Measurements from ENCODE around the gene KIR2DL4.
"Not testable (repeated sequence)": the region's sequence is repeated elsewhere in the genome, so short reads cannot be mapped to it uniquely, and the experiment has no call there.

KIR2DL4 gene

DNA sequence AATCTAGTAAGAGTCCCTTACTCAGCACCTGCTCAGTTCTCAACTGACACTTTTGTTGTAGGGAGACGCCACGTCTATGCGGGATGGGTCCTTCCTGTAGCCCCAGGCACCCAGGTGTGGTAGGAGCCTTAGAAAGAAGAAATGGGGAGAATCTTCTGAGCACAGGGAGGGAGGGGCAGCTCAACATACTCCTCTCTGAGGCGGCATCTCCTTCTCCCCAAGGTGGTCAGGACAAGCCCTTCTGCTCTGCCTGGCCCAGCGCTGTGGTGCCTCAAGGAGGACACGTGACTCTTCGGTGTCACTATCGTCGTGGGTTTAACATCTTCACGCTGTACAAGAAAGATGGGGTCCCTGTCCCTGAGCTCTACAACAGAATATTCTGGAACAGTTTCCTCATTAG, 1.2 kb downstream of the KIR2DL4 start:
- DNase-seq (ENCODE audit: low read depth, low spot score), result no peak

DNA sequence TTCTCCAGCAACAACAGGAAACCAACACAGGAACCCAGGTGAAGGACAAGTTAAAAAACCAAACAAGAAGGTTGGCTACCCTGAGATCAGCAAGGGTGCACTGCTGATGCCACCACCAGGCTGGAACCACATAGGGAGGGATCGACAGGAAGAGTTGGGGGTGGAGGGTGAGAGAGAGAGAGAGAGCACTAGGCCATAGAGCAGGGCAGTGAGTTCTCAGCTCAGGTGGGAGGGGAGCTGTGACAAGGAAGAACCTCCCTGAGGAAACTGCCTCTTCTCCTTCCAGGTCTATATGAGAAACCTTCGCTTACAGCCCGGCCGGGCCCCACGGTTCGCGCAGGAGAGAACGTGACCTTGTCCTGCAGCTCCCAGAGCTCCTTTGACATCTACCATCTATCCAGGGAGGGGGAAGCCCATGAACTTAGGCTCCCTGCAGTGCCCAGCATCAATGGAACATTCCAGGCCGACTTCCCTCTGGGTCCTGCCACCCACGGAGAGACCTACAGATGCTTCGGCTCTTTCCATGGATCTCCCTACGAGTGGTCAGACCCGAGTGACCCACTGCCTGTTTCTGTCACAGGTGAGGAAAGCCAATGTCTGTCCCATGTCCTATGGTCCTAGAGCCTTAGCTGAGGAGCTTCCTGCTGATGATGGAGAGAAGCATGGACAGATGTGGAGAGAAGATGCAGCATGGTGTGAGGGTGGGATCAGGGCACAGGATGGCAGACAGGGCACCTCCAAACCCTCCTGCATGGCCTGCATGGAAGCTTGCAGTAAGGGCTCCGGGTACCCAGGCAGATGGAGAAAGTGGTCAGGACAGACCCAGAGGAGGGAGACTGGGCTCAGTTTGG, 2.5 kb downstream of the KIR2DL4 start:
- no peak for DNase-seq (ENCODE audit: low read depth, low spot score)

DNA sequence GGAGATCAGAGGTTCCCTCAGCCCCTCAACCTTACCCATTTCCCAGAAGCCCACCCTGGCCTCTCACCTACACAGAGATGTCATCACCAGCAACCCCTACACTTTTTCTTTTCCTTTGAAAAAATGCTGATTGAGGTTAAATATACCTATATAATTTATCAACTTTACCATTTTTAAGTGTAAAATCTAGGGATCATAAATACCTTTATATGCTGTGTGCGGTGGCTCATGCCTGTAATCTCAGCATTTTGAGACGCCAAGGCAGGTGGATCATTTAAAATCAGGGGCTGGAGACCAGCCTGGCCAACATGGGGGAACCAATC, 3.1 kb downstream of the KIR2DL4 start:
- DNase-seq (ENCODE audit: low read depth, low spot score), result no peak

DNA sequence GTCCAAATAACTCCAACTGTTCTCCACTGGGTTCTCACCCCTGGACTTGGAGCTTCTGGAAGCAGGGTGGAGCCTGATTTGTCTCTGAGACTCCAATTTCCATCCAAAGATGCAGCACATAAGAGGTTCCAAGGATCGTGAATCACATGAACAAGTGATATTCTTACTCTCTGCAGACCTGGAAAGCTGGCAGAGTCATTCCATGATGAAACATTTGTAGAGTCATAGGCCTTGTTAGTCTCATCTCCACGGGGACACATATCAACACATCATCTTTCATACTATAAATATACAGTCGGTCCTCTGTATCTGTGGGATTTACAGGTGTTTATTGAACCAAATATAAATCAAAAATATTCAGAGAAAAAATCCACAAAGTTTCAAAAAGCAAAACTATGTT, 11.2 kb downstream of the KIR2DL4 start:
- not testable (repeated sequence) for DNase-seq (ENCODE audit: low read depth, low spot score)

DNA sequence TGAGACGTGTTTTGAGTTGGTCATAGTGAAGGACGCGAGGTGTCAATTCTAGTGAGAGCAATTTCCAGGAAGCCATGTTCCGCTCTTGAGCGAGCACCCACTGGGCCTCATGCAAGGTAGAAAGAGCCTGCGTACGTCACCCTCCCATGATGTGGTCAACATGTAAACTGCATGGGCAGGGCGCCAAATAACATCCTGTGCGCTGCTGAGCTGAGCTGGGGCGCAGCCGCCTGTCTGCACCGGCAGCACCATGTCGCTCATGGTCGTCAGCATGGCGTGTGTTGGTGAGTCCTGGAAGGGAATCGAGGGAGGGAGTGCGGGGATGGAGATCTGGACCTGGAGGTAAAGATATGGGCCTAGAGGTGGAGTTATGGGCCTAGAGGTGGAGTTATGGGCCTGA, 12.8 kb downstream of the KIR2DL4 start, which contains the start of gene KIR3DL1:
KIR3DL1 (plus strand) TSS at position 218 of the 400 bp plus-strand sequence.
- not testable (repeated sequence) for DNase-seq (ENCODE audit: low read depth, low spot score)

DNA sequence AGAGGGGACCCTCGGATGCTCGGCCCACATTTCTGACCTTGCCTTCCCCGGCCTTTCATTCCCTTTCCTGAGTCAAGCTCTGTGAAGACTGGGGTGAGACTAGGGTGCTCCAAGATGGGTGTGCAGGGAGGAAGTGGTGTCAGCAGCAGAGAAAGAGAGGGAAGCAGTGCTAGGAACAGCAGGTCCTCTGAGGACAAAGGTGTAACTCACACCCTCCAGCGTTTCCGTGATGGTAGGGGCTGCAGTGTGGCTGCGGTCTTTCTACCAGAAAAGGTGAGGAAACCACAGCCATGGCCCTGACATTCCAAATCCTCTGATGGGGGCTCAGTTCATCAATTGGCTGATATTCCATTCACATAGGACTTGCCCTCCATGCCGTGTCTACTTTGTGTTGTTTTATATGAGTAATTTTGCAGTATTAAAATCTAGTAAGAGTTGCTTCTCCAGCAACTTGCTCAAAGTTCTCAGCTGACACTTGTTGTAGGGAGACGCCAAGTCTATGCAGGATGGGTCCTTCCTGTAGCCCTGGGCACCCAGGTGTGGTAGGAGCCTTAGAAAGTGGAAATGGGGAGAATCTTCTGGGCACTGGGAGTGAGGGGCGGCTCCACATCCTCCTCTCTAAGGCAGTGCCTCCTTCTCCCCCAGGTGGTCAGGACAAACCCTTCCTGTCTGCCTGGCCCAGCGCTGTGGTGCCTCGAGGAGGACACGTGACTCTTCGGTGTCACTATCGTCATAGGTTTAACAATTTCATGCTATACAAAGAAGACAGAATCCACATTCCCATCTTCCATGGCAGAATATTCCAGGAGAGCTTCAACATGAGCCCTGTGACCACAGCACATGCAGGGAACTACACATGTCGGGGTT, 14.5 kb downstream of the KIR2DL4 start:
- no peak for DNase-seq (ENCODE audit: low read depth, low spot score)

DNA sequence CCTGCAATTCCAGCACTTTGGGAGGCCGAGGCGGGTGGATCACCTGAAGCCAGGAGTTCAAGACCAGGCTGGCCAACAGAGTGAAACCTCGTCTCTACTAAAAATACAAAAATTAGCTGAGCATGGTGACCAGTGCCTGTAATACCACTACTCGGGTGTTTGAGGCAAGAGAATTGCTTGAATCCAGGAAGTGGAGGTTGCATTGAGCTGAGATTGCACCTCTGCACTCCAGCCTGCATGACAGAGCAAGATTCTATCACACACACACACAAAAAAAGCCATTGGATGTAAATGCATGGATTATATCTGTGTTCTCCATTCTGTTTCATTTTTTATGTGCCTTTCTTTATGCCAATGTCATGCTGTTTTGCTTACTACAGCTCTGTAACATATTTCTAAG, 21.0 kb downstream of the KIR2DL4 start:
- not testable (repeated sequence) for DNase-seq (ENCODE audit: low read depth, low spot score)

DNA sequence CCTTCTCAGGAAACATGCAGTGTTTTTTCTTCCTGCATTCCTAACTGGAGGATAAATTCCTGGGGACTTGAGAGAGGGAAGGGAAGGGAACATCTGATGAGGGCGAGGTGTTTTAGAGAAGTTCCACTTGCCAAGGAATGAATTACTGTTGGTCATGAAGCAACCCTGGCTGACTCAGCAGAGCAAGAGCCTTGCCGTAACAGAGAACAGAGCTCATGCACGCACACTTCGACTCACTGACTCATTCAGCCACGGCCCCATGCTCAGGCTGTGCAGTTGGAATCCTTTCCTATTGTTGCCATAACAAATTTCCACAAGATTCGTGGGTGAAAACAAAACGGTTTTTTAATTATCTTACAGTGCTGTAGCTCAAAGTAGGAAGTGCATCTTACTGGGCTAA, 21.9 kb downstream of the KIR2DL4 start:
- not testable (repeated sequence) for DNase-seq (ENCODE audit: low read depth, low spot score)

DNA sequence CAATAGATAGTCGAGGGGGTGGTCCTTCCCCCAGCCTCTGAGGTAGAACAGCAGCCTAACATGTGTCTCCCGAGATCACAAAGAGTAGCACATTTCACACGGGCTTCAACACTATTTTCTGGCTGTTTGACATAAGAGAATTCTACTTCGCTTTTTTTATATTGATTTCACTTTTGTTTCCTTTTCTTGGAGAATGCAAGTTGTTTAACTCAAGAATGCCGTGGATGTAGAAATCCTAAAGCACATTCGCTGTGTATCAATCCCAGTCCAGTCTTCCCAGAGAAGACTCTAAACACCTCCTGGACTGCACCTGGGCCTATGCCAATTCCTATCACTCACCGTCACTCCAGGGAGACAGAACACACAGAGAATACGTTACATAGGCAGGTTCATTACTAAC, 24.7 kb downstream of the KIR2DL4 start:
- not testable (repeated sequence) for DNase-seq (ENCODE audit: low read depth, low spot score)

DNA sequence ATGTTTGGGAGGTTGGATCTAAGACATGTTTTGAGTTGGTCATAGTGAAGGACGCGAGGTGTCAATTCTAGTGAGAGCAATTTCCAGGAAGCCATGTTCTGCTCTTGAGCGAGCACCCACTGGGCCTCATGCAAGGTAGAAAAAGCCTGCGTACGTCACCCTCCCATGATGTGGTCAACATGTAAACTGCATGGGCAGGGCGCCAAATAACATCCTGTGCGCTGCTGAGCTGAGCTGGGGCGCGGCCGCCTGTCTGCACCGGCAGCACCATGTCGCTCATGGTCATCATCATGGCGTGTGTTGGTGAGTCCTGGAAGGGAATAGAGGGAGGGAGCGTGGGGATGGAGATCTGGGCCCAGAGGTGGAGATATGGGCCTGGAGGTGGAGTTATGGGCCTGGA, 29.1 kb downstream of the KIR2DL4 start, which contains the start of gene KIR2DS4:
KIR2DS4 (plus strand) TSS at position 181 of the 400 bp plus-strand sequence.
- not testable (repeated sequence) for DNase-seq (ENCODE audit: low read depth, low spot score)

DNA sequence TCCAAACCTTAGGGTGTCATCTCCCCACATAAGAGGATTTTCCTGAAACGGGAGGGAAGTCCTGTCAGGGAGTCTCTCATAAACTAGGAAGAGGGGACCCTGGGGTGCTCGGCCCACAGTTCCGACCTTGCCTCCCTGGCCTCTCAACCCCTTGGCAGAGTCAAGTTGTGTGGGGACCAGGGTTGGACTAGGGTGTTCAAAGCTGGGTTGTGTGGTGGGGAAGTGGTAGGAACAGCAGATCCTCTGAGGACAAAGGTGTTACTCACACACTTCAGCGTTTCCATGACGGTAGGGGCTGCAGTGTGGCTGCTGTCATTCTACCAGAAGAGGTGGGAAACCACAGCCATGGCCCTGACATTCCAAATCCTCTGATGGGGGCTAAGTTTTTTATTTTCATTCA, 31.7 kb downstream of the KIR2DL4 start:
- not testable (repeated sequence) for DNase-seq (ENCODE audit: low read depth, low spot score)

DNA sequence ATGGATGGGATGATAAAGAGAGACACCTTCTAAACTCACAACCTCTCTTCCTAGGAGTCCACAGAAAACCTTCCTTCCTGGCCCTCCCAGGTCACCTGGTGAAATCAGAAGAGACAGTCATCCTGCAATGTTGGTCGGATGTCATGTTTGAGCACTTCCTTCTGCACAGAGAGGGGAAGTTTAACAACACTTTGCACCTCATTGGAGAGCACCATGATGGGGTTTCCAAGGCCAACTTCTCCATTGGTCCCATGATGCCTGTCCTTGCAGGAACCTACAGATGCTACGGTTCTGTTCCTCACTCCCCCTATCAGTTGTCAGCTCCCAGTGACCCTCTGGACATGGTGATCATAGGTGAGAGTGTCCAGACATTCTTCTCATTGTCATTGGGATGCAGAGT, 34.1 kb downstream of the KIR2DL4 start:
- DNase-seq (ENCODE audit: low read depth, low spot score), result not testable (repeated sequence)

DNA sequence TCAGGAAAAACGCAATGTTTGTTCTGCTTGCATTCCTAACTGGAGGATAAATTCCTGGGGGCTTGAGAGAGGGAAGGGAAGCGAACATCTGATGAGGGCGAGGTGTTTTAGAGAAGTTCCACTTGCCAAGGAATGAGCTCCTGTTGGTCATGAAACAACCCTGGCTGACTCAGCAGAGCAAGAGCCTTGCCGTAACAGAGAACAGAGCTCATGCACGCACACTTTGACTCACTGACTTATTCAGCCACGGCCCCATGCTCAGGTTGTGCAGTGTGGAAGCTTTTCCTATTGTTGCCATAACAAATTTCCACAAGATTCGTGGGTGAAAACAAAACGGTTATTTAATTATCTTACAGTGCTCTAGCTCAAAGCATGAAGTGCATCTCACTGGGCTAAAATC, 39.8 kb downstream of the KIR2DL4 start:
- not testable (repeated sequence) for DNase-seq (ENCODE audit: low read depth, low spot score)

DNA sequence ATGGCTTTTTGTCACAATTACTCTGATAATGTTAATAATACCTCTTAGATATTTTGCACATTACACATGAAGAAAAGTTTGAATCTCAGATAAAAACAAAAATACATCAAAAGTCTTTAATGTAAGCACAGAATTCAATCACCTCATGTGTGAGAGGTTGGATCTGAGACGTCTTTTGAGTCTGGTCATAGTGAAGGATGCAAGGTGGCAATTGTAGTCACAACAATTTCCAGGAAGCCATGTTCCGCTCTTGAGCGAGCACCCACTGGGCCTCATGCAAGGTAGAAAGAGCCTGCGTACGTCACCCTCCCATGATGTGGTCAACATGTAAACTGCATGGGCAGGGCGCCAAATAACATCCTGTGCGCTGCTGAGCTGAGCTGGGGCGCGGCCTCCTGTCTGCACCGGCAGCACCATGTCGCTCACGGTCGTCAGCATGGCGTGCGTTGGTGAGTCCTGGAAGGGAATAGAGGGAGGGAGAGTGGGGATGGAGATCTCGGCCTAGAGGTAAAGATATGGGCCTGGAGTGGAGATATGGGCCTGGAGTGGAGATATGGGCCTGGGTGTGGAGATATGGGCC, 46.7 kb downstream of the KIR2DL4 start, which contains the start of gene KIR3DL2:
KIR3DL2 (plus strand) TSS at position 383 of the 580 bp plus-strand sequence; CDS start at position 416, 33 bp downstream.
- DNase-seq (ENCODE audit: low read depth, low spot score), result not testable (repeated sequence)

DNA sequence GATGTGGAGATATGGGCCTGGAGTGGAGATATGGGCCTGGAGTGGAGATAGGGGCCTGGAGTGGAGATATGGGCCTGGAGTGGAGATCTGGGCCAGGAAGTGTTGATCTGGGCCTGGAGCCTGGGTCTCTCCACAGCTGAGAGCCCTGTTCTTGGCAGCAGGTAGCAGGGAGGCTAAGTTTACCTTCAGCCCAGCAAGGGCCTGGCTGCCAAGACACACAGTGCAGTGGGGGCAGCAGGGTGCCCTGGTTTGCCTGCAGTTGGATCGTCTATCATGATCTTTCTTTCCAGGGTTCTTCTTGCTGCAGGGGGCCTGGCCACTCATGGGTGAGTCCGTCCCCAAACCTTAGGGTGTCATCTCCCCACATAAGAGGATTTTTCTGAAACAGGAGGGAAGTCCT, 47.5 kb downstream of the KIR2DL4 start:
- DNase-seq (ENCODE audit: low read depth, low spot score), result no peak

DNA sequence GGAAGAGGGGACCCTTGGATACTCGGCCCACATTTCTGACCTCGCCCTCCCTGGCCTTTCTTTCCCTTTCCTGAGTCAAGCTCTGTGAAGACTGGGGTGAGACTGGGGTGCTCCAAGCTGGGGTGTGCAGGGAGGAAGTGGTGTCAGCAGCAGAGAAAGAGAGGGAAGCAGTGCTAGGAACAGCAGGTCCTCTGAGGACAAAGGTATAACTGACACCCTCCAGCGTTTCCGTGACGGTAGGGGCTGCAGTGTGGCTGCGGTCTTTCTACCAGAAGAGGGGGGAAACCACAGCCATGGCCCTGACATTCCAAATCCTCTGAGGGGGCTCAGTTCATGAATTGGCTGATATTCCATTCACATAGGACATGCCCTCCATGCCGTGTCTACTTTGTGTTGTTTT, 47.9 kb downstream of the KIR2DL4 start:
- no peak for DNase-seq (ENCODE audit: low read depth, low spot score)

DNA sequence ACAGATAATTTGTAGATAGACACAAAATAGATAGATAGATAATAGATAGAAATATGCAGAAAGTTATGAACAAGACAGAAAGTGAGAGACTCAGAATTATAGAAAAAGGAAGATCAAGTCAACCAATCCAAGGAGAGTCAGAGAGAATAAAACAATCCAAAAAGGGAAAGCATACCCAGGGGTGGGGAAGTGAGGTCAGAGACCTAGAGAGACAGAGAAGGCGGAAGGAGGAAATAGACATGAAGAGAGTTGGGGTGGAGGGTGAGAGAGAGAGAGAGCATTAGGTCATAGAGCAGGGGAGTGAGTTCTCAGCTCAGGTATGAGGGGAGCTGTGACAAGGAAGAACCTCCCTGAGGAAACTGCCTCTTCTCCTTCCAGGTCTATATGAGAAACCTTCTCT, 51.8 kb downstream of the KIR2DL4 start:
- DNase-seq (ENCODE audit: low read depth, low spot score), result not testable (repeated sequence)

DNA sequence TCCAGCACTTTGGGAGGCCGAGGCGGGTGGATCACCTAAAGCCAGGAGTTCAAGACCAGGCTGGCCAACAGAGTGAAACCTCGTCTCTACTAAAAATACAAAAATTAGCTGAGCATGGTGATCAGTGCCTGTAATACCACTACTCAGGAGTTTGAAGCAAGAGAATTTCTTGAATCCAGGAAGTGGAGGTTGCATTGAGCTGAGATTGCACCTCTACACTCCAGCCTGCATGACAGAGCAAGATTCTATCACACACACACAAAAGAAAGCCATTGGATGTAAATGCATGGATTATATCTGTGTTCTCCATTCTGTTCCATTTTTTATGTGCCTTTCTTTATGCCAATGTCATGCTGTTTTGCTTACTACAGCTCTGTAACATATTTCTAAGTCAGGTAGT, 55.1 kb downstream of the KIR2DL4 start:
- DNase-seq (ENCODE audit: low read depth, low spot score), result not testable (repeated sequence)

DNA sequence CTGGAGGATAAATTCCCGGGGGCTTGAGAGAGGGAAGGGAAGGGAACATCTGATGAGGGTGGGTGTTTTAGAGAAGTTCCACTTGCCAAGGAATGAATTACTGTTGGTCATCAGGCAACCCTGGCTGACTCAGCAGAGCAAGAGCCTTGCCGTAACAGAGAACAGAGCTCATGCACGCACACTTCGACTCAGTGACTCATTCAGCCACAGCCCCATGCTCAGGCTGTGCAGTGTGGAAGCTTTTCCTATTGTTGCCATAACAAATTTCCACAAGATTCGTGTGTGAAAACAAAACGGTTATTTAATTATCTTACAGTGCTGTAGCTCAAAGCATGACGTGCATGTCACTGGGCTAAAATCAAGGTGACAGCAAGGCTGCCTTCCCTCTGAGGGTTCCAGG, 56.0 kb downstream of the KIR2DL4 start:
- DNase-seq (ENCODE audit: low read depth, low spot score), result not testable (repeated sequence)

DNA sequence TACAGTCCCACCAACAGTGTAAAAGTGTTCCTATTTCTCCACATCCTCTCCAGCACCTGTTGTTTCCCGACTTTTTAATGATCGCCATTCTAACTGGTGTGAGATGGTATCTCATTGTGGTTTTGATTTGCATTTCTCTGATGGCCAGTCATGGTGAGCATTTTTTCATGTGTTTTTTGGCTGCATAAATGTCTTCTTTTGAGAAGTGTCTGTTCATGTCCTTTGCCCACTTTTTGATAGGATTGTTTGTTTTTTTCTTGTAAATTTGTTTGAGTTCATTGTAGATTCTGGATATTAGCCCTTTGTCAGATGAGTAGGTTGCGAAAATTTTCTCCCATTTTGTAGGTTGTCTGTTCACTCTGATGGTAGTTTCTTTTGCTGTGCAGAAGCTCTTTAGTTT, 60.0 kb downstream of the KIR2DL4 start:
- DNase-seq (ENCODE audit: low read depth, low spot score), result not testable (repeated sequence)

All from ELF-1 (cell line).